HL-60 (cell line): ENCODE results near the gene LAG3.

Experiments
- DNase-seq, 2 experiments: peaks; one replicate each; pipeline ENCODE4 v3.0.0-alpha.2; 2010 to 2020; ENCODE audit warnings: low read depth in 1 of 2, low spot score in 1 of 2
- H3K27ac ChIP-seq: fragments of 250-450 bp; sonication (Bioruptor Pico); replicated peaks from 2 replicates; pipeline ENCODE4 v1.5.1; 2020; ENCODE audit warnings: mild to moderate bottlenecking, moderate library complexity
- H3K27me3 ChIP-seq: fragments of 250-450 bp; sonication (Bioruptor Pico); 2 replicates; pipeline ENCODE4 v1.5.1; 2021; ENCODE audit warnings: mild to moderate bottlenecking, moderate library complexity; ENCODE audit not compliant: insufficient read depth, poor library complexity, severe bottlenecking
- H3K4me3 ChIP-seq: replicated peaks from 2 replicates; pipeline ENCODE4 v1.5.1; 2011; ENCODE audit warnings: mild to moderate bottlenecking, control low read depth, low read length; ENCODE audit not compliant: insufficient read depth
- GABPA ChIP-seq: IDR thresholded peaks from 2 replicates; pipeline ENCODE4 v1.6.1; 2012; ENCODE audit warnings: low read depth
- POLR2AphosphoS5 ChIP-seq: IDR thresholded peaks from 2 replicates; pipeline ENCODE4 v1.6.1; 2012; ENCODE audit warnings: low read depth
- SPI1 ChIP-seq: IDR thresholded peaks from 2 replicates; pipeline ENCODE4 v1.6.1; 2012; ENCODE audit warnings: low read depth, mild to moderate bottlenecking, borderline replicate concordance
- TF ChIP-seq, protein P1 (sequence below): IDR thresholded peaks from 2 replicates; pipeline ENCODE4 v1.6.1; 2012; ENCODE audit warnings: low read depth; ENCODE audit not compliant: insufficient replicate concordance
- TF ChIP-seq, protein P2 (sequence below): IDR thresholded peaks from one replicate; pipeline ENCODE4 v1.5.1; 2011; ENCODE audit warnings: low read length, control low read depth, inconsistent platforms; ENCODE audit not compliant: insufficient read depth

Gene LAG3

DNA sequence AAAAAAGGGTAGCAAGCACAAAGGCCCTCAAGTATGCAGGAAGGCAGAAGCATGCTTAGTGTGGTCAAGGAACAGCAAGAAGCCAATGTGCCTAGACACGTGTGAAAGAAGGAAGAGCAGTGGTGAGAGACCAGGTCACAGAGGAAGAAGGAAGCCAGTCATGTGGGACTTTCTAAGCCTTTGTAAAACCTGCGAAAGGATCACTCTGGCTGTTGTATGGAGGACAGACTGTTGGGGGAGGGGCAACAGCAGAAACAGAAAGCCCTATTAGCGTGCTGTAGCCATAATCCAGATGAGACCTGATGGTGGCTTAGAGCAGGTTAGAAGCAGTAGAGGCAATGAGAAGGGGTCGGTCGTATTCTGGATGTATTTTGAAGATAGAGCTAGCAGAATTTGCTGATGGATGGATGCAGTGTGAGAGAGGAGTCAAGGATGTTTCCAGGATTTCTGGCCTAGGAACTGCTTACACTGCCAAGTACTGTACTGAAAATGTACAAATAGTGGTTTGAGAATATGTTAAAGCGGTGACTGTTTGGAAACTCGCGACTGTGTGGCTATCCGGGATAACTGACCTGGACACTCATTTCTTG, 13.7 kb upstream of the LAG3 start:
- H3K27ac ChIP-seq = no peak overlapping the region
- no peak for DNase-seq
- no peak overlapping the region for H3K4me3 ChIP-seq
- TF ChIP-seq, protein P1, sequence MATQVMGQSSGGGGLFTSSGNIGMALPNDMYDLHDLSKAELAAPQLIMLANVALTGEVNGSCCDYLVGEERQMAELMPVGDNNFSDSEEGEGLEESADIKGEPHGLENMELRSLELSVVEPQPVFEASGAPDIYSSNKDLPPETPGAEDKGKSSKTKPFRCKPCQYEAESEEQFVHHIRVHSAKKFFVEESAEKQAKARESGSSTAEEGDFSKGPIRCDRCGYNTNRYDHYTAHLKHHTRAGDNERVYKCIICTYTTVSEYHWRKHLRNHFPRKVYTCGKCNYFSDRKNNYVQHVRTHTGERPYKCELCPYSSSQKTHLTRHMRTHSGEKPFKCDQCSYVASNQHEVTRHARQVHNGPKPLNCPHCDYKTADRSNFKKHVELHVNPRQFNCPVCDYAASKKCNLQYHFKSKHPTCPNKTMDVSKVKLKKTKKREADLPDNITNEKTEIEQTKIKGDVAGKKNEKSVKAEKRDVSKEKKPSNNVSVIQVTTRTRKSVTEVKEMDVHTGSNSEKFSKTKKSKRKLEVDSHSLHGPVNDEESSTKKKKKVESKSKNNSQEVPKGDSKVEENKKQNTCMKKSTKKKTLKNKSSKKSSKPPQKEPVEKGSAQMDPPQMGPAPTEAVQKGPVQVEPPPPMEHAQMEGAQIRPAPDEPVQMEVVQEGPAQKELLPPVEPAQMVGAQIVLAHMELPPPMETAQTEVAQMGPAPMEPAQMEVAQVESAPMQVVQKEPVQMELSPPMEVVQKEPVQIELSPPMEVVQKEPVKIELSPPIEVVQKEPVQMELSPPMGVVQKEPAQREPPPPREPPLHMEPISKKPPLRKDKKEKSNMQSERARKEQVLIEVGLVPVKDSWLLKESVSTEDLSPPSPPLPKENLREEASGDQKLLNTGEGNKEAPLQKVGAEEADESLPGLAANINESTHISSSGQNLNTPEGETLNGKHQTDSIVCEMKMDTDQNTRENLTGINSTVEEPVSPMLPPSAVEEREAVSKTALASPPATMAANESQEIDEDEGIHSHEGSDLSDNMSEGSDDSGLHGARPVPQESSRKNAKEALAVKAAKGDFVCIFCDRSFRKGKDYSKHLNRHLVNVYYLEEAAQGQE = no peak
- TF ChIP-seq SPI1 (no peak), GABPA (no peak), POLR2AphosphoS5 (no peak)
- TF ChIP-seq, protein P2, sequence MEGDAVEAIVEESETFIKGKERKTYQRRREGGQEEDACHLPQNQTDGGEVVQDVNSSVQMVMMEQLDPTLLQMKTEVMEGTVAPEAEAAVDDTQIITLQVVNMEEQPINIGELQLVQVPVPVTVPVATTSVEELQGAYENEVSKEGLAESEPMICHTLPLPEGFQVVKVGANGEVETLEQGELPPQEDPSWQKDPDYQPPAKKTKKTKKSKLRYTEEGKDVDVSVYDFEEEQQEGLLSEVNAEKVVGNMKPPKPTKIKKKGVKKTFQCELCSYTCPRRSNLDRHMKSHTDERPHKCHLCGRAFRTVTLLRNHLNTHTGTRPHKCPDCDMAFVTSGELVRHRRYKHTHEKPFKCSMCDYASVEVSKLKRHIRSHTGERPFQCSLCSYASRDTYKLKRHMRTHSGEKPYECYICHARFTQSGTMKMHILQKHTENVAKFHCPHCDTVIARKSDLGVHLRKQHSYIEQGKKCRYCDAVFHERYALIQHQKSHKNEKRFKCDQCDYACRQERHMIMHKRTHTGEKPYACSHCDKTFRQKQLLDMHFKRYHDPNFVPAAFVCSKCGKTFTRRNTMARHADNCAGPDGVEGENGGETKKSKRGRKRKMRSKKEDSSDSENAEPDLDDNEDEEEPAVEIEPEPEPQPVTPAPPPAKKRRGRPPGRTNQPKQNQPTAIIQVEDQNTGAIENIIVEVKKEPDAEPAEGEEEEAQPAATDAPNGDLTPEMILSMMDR = no peak
- H3K27me3 ChIP-seq = peaks cover 3% of the 10 kb centered on the region

DNA sequence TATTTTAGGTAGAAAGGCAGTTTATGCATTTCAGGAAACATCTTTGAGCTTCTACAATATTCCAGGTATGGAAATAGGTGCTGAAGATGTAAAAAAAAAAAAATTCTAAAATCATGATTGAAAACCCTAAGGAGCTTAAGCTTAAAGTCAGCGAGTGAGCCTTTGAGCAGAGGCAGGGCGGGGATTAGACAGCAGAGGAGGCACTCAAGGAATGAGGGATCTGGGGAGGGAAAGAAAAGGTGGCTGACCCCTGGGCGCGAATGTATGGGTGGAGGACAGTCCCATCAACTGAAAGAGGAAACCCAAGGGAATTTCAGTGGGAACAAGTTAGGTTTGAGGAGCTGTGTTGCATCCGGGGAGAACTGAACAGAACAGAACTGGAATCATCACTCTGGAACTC, 12.6 kb upstream of the LAG3 start:
- H3K4me3 ChIP-seq = no peak overlapping the region
- TF ChIP-seq GABPA (no peak), POLR2AphosphoS5 (no peak), SPI1 (no peak)
- TF ChIP-seq, protein P2 = no peak
- H3K27ac ChIP-seq = no peak overlapping the region
- H3K27me3 ChIP-seq = peaks cover 11% of the 10 kb centered on the region
- DNase-seq = no peak

DNA sequence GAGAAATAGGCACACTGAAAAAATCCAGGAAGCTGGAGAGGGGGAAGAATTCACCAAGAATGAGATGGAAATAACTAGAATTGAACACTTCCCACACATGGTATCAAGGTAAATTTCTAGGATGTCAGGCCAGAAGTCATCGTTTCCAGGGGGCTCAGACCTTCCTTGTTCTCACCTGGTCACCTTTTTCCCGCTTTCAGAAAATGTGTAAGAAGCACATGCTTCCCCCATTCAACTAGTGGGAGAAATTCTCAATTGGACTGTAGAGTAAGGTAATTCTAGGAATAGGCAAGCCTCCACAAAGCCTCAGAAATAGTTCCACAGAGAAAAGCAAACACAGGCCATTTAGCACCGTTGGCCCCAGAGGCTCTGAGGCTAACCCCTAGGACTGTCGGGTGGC, 8.9 kb upstream of the LAG3 start:
- TF ChIP-seq SPI1 (no peak), POLR2AphosphoS5 (no peak), GABPA (no peak)
- TF ChIP-seq, protein P2 = no peak
- H3K27me3 ChIP-seq = peaks cover 35% of the 10 kb centered on the region
- DNase-seq = no peak
- H3K4me3 ChIP-seq = no peak overlapping the region
- H3K27ac ChIP-seq = no peak overlapping the region

DNA sequence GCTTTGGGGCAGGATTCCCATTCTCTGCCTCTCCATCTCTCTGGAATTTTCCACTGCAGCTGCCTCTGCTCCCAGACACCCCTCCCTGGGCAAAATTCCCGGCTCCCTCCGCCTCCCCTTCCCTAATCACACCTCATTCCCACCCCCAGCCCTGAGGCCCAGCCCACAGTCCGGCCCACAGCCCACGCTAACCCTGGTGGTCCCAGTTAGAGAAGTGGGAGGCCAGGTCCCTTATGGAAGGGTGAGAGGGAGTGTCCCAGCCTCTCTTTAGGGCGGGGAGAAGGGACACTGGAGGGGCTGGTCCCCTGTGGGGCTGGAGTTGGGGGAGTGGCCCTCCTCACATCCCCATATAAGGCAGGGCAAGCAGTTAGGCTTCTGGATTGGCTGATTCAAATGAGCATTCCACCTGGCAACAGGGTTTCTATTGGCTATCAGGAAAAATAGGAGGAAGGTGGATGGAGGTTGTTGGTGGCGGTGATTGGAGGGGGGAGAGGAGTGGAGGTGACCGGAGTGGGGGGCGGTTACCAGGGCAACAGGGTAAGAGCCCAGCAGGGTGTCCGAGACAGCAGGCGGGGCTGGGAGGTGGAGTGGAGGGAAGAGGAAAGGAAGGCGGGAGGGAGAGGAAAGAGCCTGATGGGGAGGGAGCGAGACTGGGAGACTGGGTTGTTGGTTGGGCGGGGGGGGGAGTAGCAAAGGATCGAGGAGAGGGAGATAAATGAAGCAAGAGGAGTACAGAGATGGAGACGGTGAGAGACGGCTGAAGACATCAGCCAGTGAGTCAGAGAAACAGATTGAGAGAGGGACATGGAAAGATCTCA, 8.1 kb upstream of the LAG3 start:
- Histone ChIP-seq H3K4me3 (no peak overlapping the region), H3K27me3 (peaks cover 42% of the 10 kb centered on the region), H3K27ac (no peak overlapping the region)
- peak in 1 of 2 experiments; percentile 54 for DNase-seq
- no peak for TF ChIP-seq POLR2AphosphoS5
